Lower lobe of right lung (tissue), 2 donors: Measurements from ENCODE around the gene NUDC. TPM values are rescaled to one million over a fixed set of nuclear protein-coding genes. Genes with fewer than 3 reads are reported as not detected.

Experiments
- ATAC-seq, 2 donors: fragments of 200-7000 bp; cut with Tn5 transposase; one replicate each; pipeline ENCODE4 v1.9.1; 2020 to 2022; ENCODE audit warnings: mild to moderate bottlenecking in 2 of 2, moderate library complexity in 2 of 2
- DNase-seq: peaks from one replicate; pipeline ENCODE4 v3.0.0-alpha.2; 2020
- H3K27ac ChIP-seq: fragments of 200-600 bp; one replicate; pipeline ENCODE4 v1.8.0; 2022
- H3K27me3 ChIP-seq: fragments of 200-600 bp; one replicate; pipeline ENCODE4 v1.8.0; 2022; ENCODE audit warnings: low read depth
- H3K36me3 ChIP-seq: fragments of 200-600 bp; one replicate; pipeline ENCODE4 v1.8.0; 2022; ENCODE audit warnings: mild to moderate bottlenecking
- H3K4me1 ChIP-seq: fragments of 200-600 bp; one replicate; pipeline ENCODE4 v1.8.0; 2022
- H3K4me3 ChIP-seq: fragments of 200-600 bp; one replicate; pipeline ENCODE4 v1.8.0; 2022; ENCODE audit warnings: mild to moderate bottlenecking
- H3K9me3 ChIP-seq: fragments of 200-600 bp; one replicate; pipeline ENCODE4 v1.8.0; 2022
- CTCF ChIP-seq: fragments of 200-600 bp; IDR thresholded peaks from one replicate; pipeline ENCODE4 v1.8.0; 2022; ENCODE audit warnings: antibody characterized with exemption, mild to moderate bottlenecking
- intact Hi-C: fragments of 100-400 bp; cut with DNase I; formaldehyde crosslinking; loops from one replicate; pipeline ENCODE4 v1.11.0; 2022
- total RNA-seq: library from RNA; stranded (reverse); fragmentation: NEBNext Ultra II Directional; extraction: Animal tissue kit (Norgen Biotek cat#: 25700); gene quantifications from one replicate; pipeline ENCODE4 v1.2.1, GENCODE V29; 2021
- donor health status: DM: no; HTN: yes; CAD: no; lungs with severe emphysema.

NUDC gene
- total RNA-seq, 1 donor from 2014 or later = 56.7 TPM

- intact Hi-C loops = no loop called here
- no peaks in the 10 kb centered on the region for H3K36me3 ChIP-seq
- peak; percentile 76 for ATAC-seq
- peak within 1 kb of the TSS; percentile 76 for H3K27ac ChIP-seq
- peak within 1 kb of the TSS; percentile 69 for H3K4me3 ChIP-seq
- TF ChIP-seq CTCF = no peak
- H3K9me3 ChIP-seq = no peaks in the 10 kb centered on the region
- peak; percentile 81 for DNase-seq
- H3K27me3 ChIP-seq = peaks cover 21% of the 10 kb centered on the region
- peaks cover 39% of the 10 kb centered on the region for H3K4me1 ChIP-seq
Observed at GRCh38 chr1:26993237-26994019, 71.9 kb downstream of the NUDC start, which contains the start of gene TRNP1. Gene TRNP1 (plus strand): TSS chr1:26993692. CDS start chr1:26993787, 95 bp downstream.

GRCh38 chr1:26994020-26994786, 72.7 kb downstream of the NUDC start:
- DNase-seq = peak; percentile 58
- no peaks in the 10 kb centered on the region for H3K36me3 ChIP-seq
- peak in 1 of 2 donors; percentile 0 for ATAC-seq
- H3K27me3 ChIP-seq = peaks cover 21% of the 10 kb centered on the region
- intact Hi-C loops = no loop called here
- H3K4me3 ChIP-seq = peak overlapping the region; percentile 69
- no peaks in the 10 kb centered on the region for H3K9me3 ChIP-seq
- H3K27ac ChIP-seq = peak overlapping the region; percentile 76
- peaks cover 47% of the 10 kb centered on the region for H3K4me1 ChIP-seq
- no peak for TF ChIP-seq CTCF

- Histone ChIP-seq H3K27me3 (peaks cover 21% of the 10 kb centered on the region), H3K36me3 (no peaks in the 10 kb centered on the region), H3K27ac (peak overlapping the region; percentile 28), H3K4me3 (peak overlapping the region; percentile 69), H3K4me1 (peaks cover 55% of the 10 kb centered on the region), H3K9me3 (no peaks in the 10 kb centered on the region)
- no peak for TF ChIP-seq CTCF
- intact Hi-C loops = no loop called here
- DNase-seq (no peak), ATAC-seq (no peak)
Observed at GRCh38 chr1:26994787-26995517, 73.4 kb downstream of the NUDC start.

GRCh38 chr1:26996024-26996423, 74.5 kb downstream of the NUDC start:
- ATAC-seq = no peak
- Histone ChIP-seq H3K27ac (peak overlapping the region; percentile 14), H3K4me1 (peaks cover 61% of the 10 kb centered on the region), H3K4me3 (no peak overlapping the region), H3K36me3 (no peaks in the 10 kb centered on the region), H3K27me3 (peaks cover 21% of the 10 kb centered on the region), H3K9me3 (no peaks in the 10 kb centered on the region)
- TF ChIP-seq CTCF = no peak
- no peak for DNase-seq
- intact Hi-C loops = no loop called here

Other genes starting within 250 kb of the NUDC start
- 72.4 TPM for gene ARID1A, start 225.7 kb upstream of the NUDC start, total RNA-seq
- gene PIGV, start 133.8 kb upstream of the NUDC start, total RNA-seq = 20.3 TPM
- gene ZDHHC18, start 95.1 kb upstream of the NUDC start, total RNA-seq = 29.1 TPM
- 47.5 TPM for gene SFN, start 58.6 kb upstream of the NUDC start, total RNA-seq
- 25.9 TPM for gene GPN2, start 31.5 kb upstream of the NUDC start, total RNA-seq
- gene GPATCH3, start 21.3 kb upstream of the NUDC start, total RNA-seq = 16.1 TPM
- gene NR0B2, start 7.8 kb upstream of the NUDC start, total RNA-seq = 2.2 TPM
- gene KDF1, start 38.7 kb downstream of the NUDC start, total RNA-seq = 8.1 TPM
- gene TRNP1, start 71.9 kb downstream of the NUDC start, total RNA-seq = 15.3 TPM
- gene TENT5B, start 91.1 kb downstream of the NUDC start, total RNA-seq = 21.1 TPM
- 57.7 TPM for gene SLC9A1, start 233.4 kb downstream of the NUDC start, total RNA-seq